Thyroid gland (tissue), 4 donors: ENCODE measurements around the gene ESYT2.

ENCODE experiments used
- CTCF ChIP-seq, 6 experiments: fragments of 200-600 bp in 3 of 6; fragments of 450-650 bp in 3 of 6; sonication (generic) in 3 of 6; IDR thresholded peaks; one replicate each; pipeline ENCODE4 v1.5.1; 2016 to 2019; ENCODE audit warnings: antibody characterized with exemption in 6 of 6, mild to moderate bottlenecking in 2 of 6, inconsistent platforms in 1 of 6, moderate library complexity in 1 of 6
- POLR2A ChIP-seq, 2 donors: fragments of 450-650 bp; IDR thresholded peaks; one replicate each; pipeline ENCODE4 v1.6.1; 2017; ENCODE audit warnings: antibody characterized with exemption in 2 of 2, mild to moderate bottlenecking in 2 of 2, moderate library complexity in 1 of 2

DNA sequence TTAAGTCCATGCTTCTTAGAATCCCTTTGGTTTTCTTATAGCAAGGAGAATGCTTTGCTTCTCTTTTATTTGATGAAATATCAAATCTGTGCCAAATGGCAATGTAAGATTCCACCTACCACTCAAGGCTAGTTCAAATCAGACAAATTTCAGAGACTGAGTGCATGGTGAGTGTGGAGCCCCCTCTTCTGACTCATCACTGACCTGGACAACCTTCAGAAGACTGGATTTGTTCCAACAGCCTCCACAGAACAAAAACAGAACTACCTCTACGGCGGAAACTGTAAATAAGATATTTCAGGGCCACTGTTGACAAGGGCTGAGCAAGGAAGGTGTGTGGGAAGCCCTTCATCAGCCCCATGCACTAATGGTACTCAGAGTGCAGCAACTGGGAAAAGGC lies 145.8 kb downstream of the ESYT2 start:
- TF ChIP-seq POLR2A (IDR thresholded peaks at IDR 0.05): no peak
- no peak for TF ChIP-seq CTCF (IDR thresholded peaks at IDR 0.05)
